GM18868 (cell line): Measurements from ENCODE around the gene TRAF7.
"Not testable (repeated sequence)": the region's sequence is repeated elsewhere in the genome, so short reads cannot be mapped to it uniquely, and the experiment has no call there.

ENCODE experiments used
- ATAC-seq: cut with Tn5 transposase; IDR thresholded peaks from one replicate; pipeline ENCODE4 v1.9.1; 2021; ENCODE audit warnings: mild to moderate bottlenecking, moderate library complexity; ENCODE audit not compliant: unreplicated experiment

The TRAF7 gene

GRCh38 chr16:2121853-2122252, 33.7 kb upstream of the TRAF7 start:
- ATAC-seq = no peak

- ATAC-seq = no peak
Observed at GRCh38 chr16:2122429-2122828, 33.2 kb upstream of the TRAF7 start.

- ATAC-seq = not testable (repeated sequence)
Observed at GRCh38 chr16:2122934-2123683, 32.5 kb upstream of the TRAF7 start.

DNA sequence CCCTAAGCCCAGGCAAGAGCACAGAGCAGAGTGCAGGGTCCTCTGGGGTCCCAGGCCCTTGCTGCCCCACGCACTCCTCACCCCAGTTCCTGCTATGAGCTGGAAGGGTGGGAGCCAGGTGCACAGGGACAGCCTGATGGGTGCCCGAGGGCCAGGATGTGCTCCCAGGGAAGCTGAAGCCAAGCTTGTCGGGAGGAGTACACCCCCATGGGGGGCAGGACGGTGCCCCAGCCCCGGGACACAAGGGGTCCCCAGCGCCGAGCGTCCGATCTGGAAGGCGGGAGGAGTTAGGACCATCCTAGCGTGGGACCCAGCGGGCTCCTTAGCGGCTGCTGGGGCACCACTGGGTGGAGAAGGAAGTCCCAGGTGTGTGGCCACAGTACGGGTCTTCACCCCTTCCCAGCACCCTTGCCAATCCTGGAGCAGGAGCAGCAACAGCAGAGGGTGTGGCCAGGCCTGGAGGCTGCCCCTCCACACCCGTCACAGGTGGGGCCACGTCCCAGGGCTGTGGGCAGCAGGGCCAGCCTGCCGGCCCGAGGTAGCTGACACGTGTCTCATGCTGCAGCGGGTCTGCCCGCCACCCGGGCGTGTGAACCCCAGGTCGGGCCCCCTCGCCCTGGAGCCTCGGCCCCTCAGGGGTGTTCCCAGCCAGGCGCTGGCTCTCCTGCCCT, 31.7 kb upstream of the TRAF7 start:
- not testable (repeated sequence) for ATAC-seq

DNA sequence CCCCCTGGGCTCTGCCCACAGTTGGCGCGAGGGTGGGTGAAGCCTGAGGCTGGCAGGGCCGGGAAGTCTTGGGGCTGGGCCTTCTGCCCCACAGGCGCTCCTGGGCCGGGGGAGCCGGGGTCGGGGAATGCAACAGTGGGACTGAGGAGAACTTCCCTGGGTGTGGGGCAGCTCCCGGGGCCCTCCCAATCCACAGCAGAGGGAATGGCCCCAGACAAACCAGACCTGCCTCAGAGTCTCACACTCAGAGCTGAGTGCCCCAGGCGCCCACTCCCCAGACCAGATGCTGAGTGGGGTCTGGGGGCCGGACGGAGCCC, 31.2 kb upstream of the TRAF7 start:
- not testable (repeated sequence) for ATAC-seq

DNA sequence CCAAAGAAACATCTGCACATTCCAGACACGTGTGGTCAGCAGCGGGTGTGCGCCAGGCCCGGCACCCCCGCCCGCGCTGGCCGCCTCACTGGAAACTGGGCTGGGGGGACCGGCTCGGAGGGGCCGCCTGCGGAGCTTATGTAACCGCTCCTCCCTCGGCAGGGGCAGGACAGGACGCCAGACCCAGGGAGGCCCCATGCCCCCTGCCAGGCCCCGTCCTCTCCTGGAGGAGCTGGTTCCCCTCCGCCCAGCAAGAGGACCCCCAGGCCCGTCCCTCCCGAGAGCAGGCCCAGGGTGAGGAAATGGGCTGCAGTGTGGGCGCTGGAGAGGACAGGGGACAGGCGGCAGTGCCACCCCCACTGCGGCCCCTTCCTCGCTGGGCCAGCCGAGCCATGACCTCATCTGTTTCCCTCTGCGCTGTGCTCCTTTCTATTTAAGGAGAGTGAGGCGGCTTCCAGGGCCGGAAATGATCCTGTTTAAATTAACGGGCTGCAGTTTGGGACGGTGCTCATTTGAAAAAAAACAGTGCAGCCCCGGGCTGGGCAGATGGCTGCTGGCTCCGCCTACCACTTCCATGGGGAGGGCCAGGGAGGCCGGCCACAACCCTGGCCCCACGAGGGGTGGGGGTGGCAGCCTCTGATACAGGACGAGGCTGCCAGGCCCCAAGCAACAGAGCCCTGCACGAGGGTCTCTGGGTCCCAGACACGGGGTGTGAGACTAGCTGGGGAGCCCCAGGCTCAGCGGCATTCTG, 30.7 kb upstream of the TRAF7 start:
- ATAC-seq = not testable (repeated sequence)

DNA sequence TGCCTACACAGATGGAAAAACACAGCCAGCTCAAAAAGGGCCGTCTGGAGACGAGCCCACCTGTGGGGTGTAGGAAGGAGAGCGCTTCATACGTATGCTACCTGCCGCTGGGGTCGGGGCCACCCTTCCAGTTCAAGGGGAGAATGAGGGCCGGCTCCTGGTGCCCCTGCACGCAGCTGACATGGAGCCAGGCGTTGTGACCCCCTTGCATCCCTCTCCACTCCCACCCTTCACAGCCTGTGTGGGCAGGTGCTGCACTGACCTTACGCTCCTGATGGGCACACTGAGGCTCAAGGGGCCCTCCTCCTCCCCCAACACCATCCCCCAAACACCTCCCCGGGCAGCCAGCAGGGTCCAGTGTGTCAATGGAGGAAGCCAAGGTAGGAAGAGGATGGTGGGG, 30.0 kb upstream of the TRAF7 start:
- not testable (repeated sequence) for ATAC-seq

GRCh38 chr16:2126161-2126743, 29.3 kb upstream of the TRAF7 start:
- ATAC-seq = not testable (repeated sequence)

DNA sequence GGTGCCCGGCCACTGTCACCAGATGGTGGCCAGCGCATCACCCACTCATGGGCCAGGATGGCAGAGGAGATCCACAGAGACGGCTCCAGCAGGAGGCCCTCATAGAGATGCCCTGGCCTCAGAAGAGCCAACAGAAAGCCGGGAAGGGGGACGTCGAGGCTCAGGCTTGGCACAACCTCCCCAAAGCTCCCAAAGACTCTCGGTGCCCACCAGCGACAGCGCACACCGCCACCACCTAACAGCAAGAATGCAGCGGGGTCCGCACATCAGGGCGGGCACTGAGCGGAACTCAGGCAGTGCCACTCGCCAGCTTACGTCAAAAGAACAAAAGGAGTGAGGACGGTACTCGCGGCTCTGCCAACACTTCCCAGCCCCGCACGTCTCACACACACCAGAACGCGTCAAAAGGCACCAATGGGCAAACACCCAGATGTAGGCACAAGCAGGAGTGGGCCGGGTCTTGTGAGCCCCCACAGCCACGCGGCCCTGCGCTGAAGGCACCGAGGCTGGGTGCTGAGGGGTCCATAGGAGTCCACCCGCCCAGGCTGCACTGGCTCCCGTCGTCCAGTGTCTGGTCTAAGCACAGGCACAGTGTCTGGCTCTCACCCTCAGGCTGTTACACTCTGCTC, 28.5 kb upstream of the TRAF7 start:
- not testable (repeated sequence) for ATAC-seq

GRCh38 chr16:2127630-2128280, 27.8 kb upstream of the TRAF7 start:
- ATAC-seq = not testable (repeated sequence)

DNA sequence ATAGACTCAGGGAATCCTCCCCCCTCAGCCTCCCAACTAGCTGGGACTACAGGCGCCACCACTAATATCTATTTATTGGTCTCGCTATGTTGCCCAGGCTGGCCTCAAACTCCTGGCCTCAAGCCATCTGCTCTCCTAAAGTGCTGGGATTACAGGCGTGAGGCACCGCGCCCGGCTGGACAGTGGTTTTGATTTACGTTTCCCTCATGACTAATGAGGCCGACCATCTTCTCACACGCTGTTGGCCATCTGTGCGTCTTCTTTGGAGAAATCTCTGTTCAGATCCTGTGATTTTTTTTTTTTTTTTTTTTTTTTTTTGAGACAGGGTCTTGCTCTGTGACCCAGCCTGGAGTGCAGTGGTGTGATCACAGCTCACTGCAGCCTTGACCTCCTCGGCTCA, 26.3 kb upstream of the TRAF7 start:
- ATAC-seq = not testable (repeated sequence)

DNA sequence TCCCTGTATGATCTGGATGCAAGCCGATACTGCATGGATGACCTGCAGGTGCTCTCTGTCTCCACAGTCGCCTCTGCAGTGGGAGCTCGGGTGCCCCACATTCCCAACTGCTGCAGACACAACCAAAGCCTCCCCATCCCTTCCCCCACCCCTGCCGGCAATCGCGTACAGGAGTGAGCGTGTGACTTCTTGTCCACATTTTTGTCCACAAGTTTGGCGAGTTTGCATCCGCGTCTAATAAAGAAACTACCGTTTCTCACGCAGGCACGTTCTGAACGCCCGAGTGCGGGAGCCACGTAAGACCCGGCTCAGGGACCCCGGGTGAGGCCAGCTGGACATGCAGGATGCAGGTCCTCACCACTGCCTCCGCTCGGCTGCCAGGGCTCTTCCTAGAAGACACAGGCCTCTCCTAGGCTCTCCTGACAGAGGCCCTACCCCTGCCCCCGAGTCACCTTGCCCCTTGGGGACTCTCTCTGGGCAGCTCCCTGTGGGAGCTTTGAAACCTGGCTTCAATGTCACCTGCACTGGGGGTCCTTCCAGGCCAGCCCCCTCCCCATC, 25.6 kb upstream of the TRAF7 start:
- not testable (repeated sequence) for ATAC-seq

DNA sequence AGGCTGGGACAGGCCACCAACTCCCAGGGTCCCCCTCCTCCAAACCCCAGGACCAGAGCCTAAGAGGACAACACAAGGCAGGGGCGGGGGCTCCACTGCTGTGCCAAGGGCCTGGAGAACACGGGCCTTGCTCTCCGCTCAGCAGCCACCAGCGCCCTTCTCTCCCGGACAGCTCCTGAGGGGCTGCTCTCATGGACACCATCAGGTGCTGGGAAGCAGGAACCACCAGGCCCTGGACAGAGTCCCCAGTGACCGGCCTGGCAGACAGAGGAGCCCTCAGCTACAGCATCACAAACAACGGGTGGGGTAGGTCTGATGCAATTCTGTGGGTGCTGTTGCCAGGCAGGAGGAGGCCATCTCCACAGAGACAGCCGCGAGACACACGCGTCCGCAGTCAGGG, 21.8 kb upstream of the TRAF7 start:
- ATAC-seq = not testable (repeated sequence)

GRCh38 chr16:2135071-2135470, 20.5 kb upstream of the TRAF7 start:
- not testable (repeated sequence) for ATAC-seq

DNA sequence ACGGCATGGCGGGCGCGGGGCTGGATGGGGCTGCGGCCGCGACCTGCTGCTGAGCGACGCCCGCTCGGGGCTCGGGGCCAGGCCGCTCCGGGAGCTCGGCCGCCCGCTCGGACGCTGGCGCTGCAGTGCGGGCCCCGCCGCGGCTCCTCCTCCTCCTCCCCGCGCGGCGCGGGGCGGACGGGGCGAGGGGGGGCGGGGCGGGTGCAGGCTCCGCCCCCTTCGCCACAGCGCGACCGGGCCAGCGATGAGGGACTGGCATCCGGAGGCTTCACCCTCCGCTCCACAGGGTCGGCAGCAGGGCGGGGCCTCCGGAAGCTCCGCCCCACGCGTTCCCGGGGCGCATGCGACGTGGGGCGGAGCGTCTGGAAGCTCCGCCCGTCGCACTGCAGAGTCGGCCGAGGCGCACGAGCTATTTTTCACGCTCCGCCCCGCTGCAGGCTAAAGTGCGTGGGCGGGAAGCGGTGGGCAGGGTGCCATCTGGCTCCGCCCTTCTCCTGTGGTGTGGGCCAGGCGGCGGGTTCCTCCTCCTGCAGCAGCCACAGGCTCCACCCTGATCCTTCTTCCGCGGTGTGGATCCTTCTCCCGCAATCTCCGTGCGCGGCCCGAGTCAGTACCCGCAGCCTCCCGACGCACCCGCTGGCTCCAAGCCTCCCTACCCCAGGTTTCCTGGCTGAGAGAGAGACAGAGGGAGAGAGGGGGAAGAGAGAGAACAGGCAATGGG, 19.7 kb upstream of the TRAF7 start, which contains the start of gene PKD1:
TSS of gene PKD1 (minus strand) at position 129 of the 721 bp plus-strand sequence. CDS start 209 bp downstream, outside the sequence.
- not testable (repeated sequence) for ATAC-seq

GRCh38 chr16:2142942-2143877, 12.4 kb upstream of the TRAF7 start:
- ATAC-seq = no peak

GRCh38 chr16:2143878-2144485, 11.6 kb upstream of the TRAF7 start:
- ATAC-seq = no peak

GRCh38 chr16:2145843-2146242, 9.7 kb upstream of the TRAF7 start:
- ATAC-seq = no peak
